Activated B cell treated with CpG ODN at 0.5 μM for 24 hours (primary cell): Measurements from ENCODE around the gene USP14. TPM values are rescaled to one million over a fixed set of nuclear protein-coding genes. Genes with fewer than 3 reads are reported as not detected.
"Not testable (repeated sequence)": the region's sequence is repeated elsewhere in the genome, so short reads cannot be mapped to it uniquely, and the experiment has no call there.

Experiments
- ATAC-seq: fragments of 200-7000 bp; cut with Tn5 transposase; one replicate; pipeline ENCODE4 v1.10.0; 2021; ENCODE audit warnings: low read depth, mild to moderate bottlenecking, moderate library complexity
- CTCF ChIA-PET: fragments of 350-600 bp; sonication (Branson Sonifier 250); formaldehyde crosslinking; loops from one replicate; lab custom pipeline; 2021; ENCODE audit warnings: antibody characterized with exemption; lab: Charles Lee
- POLR2A ChIA-PET: fragments of 350-600 bp; sonication (Branson Sonifier 250); formaldehyde crosslinking; loops from one replicate; lab custom pipeline; 2021; ENCODE audit warnings: antibody characterized with exemption; lab: Charles Lee
- DNase-seq: peaks from one replicate; pipeline ENCODE4 v3.0.0; 2022
- H3K27ac Mint-ChIP-seq: one replicate; pipeline ENCODE4 v1.8.0; 2020; ENCODE audit warnings: mixed read lengths
- H3K27me3 Mint-ChIP-seq: one replicate; pipeline ENCODE4 v1.8.0; 2021; ENCODE audit warnings: mixed read lengths
- H3K36me3 Mint-ChIP-seq: one replicate; pipeline ENCODE4 v1.8.0; 2021; ENCODE audit warnings: low read depth, mixed read lengths
- H3K4me1 Mint-ChIP-seq: one replicate; pipeline ENCODE4 v1.8.0; 2021; ENCODE audit warnings: mixed read lengths
- H3K4me3 Mint-ChIP-seq: one replicate; pipeline ENCODE4 v1.8.0; 2020; ENCODE audit warnings: mild to moderate bottlenecking, mixed read lengths
- H3K9me3 Mint-ChIP-seq: one replicate; pipeline ENCODE4 v1.8.0; 2020; ENCODE audit warnings: mixed read lengths
- CTCF ChIP-seq: fragments of 200-600 bp; IDR thresholded peaks from one replicate; pipeline ENCODE4 v1.8.0; 2022; ENCODE audit warnings: antibody characterized with exemption, mild to moderate bottlenecking
- intact Hi-C: fragments of 100-400 bp; cut with micrococcal nuclease; formaldehyde crosslinking; loops from one replicate; pipeline ENCODE4 v1.15.1; 2024
- total RNA-seq: library from RNA; stranded (reverse); gene quantifications from 2 replicates; pipeline ENCODE4 v1.2.3, GENCODE V29; 2022

Gene USP14
- 53.1 and 53.9 TPM in 2 replicates for total RNA-seq

- Mint-ChIP-seq H3K27me3 (peaks cover 2% of the 10 kb centered on the region), H3K9me3 (no peaks in the 10 kb centered on the region), H3K36me3 (peaks cover 13% of the 10 kb centered on the region), H3K27ac (peak within 1 kb of the TSS; percentile 87), H3K4me3 (peak within 1 kb of the TSS; percentile 93), H3K4me1 (peaks cover 30% of the 10 kb centered on the region)
- DNase-seq: peak; percentile 88
- ChIA-PET CTCF (interaction anchor here (1.1 kb wide), 1 partner anchor 110 kb away, joined by 3 read pairs; the partner anchor contains the start of gene THOC1), POLR2A (interaction anchor here (0.5 to 4.2 kb wide), 5 partner anchors 28 to 347 kb away, joined by 3 to 48 read pairs (median 5); partner anchors contain the start of gene THOC1)
- ATAC-seq: peak; percentile 96
- intact Hi-C loops: loop anchor here (1.0 to 5.0 kb wide), 2 partner anchors 46 to 110 kb away; partner anchors contain the start of gene THOC1
- TF ChIP-seq CTCF: no peak
Measured at GRCh38 chr18:158128-159036, at the start of gene USP14. TSS of gene USP14 (plus strand) at chr18:158557. CDS start at chr18:158699, 142 bp downstream.

- H3K9me3 Mint-ChIP-seq: peaks cover 17% of the 10 kb centered on the region
- H3K4me3 Mint-ChIP-seq, CTCF ChIA-PET, H3K36me3 Mint-ChIP-seq, DNase-seq, intact Hi-C loops, ATAC-seq, H3K4me1 Mint-ChIP-seq, H3K27ac Mint-ChIP-seq, POLR2A ChIA-PET, H3K27me3 Mint-ChIP-seq: not testable (repeated sequence)
Measured at GRCh38 chr18:108665-109063, 49.7 kb upstream of the USP14 start.

GRCh38 chr18:109130-109921 lies 49.0 kb upstream of the USP14 start:
- H3K27me3 Mint-ChIP-seq, H3K36me3 Mint-ChIP-seq, H3K4me3 Mint-ChIP-seq, intact Hi-C loops, H3K4me1 Mint-ChIP-seq, ATAC-seq, DNase-seq, POLR2A ChIA-PET, CTCF ChIA-PET, H3K27ac Mint-ChIP-seq: not testable (repeated sequence)
- peaks cover 17% of the 10 kb centered on the region for H3K9me3 Mint-ChIP-seq

GRCh38 chr18:109922-110261 lies 48.5 kb upstream of the USP14 start:
- CTCF ChIA-PET, H3K4me1 Mint-ChIP-seq, ATAC-seq, H3K36me3 Mint-ChIP-seq, H3K4me3 Mint-ChIP-seq, H3K27me3 Mint-ChIP-seq, H3K27ac Mint-ChIP-seq, POLR2A ChIA-PET: not testable (repeated sequence)
- DNase-seq: peak; percentile 27
- peaks cover 17% of the 10 kb centered on the region for H3K9me3 Mint-ChIP-seq
- intact Hi-C loops: loop anchor here (5.0 kb wide), 2 partner anchors 47 to 157 kb away; partner anchors contain the start of genes THOC1 and USP14

- H3K27ac Mint-ChIP-seq, POLR2A ChIA-PET, ATAC-seq, H3K4me1 Mint-ChIP-seq, H3K4me3 Mint-ChIP-seq, H3K36me3 Mint-ChIP-seq, H3K27me3 Mint-ChIP-seq, DNase-seq, CTCF ChIA-PET: not testable (repeated sequence)
- H3K9me3 Mint-ChIP-seq: peaks cover 17% of the 10 kb centered on the region
- intact Hi-C loops: loop anchor here (5.0 kb wide), 2 partner anchors 47 to 157 kb away; partner anchors contain the start of genes THOC1 and USP14
Measured at GRCh38 chr18:110351-111201, 47.8 kb upstream of the USP14 start.

GRCh38 chr18:111306-112014 lies 46.9 kb upstream of the USP14 start:
- Mint-ChIP-seq H3K4me1 (peaks cover 4% of the 10 kb centered on the region), H3K4me3 (peak overlapping the region; percentile 75), H3K27me3 (peaks cover 9% of the 10 kb centered on the region), H3K9me3 (peaks cover 20% of the 10 kb centered on the region), H3K36me3 (no peaks in the 10 kb centered on the region), H3K27ac (no peak overlapping the region)
- ATAC-seq (peak; percentile 47), DNase-seq (peak; percentile 36)
- ChIA-PET CTCF (no interaction called here), POLR2A (no interaction called here)
- intact Hi-C loops: loop anchor here (5.0 kb wide), 2 partner anchors 46 to 156 kb away; partner anchors contain the start of genes THOC1 and USP14
- TF ChIP-seq CTCF: no peak

GRCh38 chr18:112015-112733 lies 46.2 kb upstream of the USP14 start:
- CTCF ChIA-PET, ATAC-seq, DNase-seq, H3K36me3 Mint-ChIP-seq, H3K27me3 Mint-ChIP-seq, H3K4me3 Mint-ChIP-seq, H3K27ac Mint-ChIP-seq, H3K4me1 Mint-ChIP-seq, POLR2A ChIA-PET: not testable (repeated sequence)
- intact Hi-C loops: loop anchor here (5.0 kb wide), 2 partner anchors 45 to 155 kb away; partner anchors contain the start of genes THOC1 and USP14
- peaks cover 14% of the 10 kb centered on the region for H3K9me3 Mint-ChIP-seq

GRCh38 chr18:120539-121260 lies 37.7 kb upstream of the USP14 start:
- H3K4me1 Mint-ChIP-seq, ATAC-seq, CTCF ChIA-PET, POLR2A ChIA-PET, H3K9me3 Mint-ChIP-seq, H3K27ac Mint-ChIP-seq, H3K4me3 Mint-ChIP-seq, DNase-seq, H3K27me3 Mint-ChIP-seq, intact Hi-C loops, H3K36me3 Mint-ChIP-seq: not testable (repeated sequence)
